DMS79 (cell line): ENCODE data around the gene REEP5.
"Not testable (repeated sequence)": the region's sequence is repeated elsewhere in the genome, so short reads cannot be mapped to it uniquely, and the experiment has no call there.

Source experiments
- DNase-seq: peaks from one replicate; lab custom pipeline; 2025; lab: John Stamatoyannopoulos, UW

REEP5 gene

DNA sequence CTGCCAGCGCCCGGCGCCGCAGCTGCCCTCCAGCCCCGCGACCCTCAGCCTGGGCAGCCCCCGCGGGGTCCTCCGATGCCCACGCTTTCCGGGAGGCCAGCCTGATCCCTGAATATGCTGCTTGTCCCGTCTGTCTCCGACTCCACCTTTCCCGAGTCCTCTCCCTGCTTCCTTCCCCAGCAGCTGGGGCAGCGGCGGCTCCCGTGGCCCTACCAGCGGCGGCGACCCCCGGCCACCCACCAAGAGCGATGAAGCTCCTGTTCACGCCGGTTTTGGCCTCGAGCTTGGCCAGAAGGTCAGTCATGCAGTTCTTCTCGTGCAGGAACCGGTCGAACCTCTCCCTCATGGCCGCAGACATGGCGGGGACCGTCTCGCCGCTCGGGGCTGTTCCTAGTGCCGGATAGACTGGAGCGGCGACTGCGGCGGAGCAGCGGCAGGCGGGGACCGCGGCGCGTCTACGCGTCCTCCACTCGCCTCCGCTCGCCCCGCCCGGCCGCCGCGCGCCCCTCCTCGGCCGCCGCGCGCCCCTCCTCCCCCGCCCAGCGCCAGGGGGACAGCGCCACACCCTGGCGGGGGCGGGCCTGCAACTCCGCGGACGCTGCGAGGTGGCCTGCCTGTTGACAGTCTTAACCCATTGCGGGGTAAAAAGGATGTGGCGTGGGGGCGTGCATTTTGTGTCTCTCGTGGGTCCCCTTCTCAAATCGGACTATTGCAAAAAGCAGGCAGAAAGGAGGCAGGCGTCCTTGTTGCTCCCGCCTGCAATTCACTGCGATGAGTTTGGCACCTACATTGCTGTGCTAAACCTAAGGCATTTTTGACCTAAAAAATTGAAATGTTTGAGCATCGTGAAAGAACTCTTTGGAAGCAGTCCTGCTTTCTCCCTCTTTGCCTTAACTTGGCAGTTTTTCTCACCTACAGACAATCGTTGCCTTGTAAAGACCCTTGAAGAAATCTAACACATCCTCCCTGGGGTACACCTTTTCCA is at the start of gene REEP5:
Gene REEP5 (minus strand): TSS at position 395 of the 985 bp plus-strand sequence. CDS start 37 bp downstream, at position 358.
- DNase-seq: peak; percentile 58

DNA sequence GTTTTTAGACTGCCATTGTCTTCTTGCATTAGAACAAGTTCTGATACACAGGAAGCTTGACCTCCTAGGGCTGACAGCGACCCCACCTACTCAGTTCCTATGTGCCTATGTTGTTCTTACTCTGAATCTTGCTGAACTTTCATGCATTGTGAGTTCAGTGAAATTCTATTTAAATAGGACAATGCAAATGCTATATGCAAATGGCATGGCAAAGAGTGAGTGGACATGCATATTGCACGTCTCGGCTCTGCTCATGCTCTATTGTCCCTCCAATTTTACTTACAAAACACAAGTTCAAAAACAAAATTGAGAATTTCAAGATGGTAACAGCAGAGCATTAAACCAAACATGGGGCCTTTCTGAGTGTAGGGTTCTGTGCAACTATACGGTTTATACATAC is 49.2 kb upstream of the REEP5 start:
- no peak for DNase-seq

DNA sequence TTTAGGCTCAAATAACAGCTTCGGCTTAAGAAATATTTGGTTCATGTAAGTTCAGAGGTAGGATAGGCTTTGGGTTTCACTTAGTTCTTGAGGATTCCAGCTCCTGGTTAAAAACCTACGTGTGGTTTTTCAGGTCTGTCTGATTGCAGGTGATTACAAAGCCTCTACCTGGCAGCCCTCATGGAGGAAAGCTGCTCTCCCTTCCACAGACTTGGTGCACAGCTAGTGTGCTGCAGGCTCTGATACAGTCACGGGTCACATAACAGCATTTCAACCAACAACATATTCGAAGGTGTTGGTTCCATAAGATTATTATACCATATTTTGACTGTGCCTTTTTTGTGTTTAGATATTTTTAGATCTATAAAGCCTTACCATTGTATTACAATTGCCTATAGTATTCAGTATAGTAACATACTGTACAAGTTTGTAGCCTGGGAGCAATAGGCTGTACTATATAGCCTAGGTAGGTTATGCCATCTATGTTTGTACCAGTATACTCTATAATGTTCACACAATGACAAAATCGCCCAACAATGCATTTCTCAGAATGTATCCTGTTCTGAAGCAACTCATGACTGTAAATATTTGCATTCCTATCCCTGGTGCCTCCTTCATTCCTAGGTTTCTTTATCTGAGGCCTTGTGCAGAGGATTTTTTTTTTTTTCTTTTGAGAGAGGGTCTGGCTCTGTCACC is 46.5 kb upstream of the REEP5 start:
- DNase-seq: no peak

DNA sequence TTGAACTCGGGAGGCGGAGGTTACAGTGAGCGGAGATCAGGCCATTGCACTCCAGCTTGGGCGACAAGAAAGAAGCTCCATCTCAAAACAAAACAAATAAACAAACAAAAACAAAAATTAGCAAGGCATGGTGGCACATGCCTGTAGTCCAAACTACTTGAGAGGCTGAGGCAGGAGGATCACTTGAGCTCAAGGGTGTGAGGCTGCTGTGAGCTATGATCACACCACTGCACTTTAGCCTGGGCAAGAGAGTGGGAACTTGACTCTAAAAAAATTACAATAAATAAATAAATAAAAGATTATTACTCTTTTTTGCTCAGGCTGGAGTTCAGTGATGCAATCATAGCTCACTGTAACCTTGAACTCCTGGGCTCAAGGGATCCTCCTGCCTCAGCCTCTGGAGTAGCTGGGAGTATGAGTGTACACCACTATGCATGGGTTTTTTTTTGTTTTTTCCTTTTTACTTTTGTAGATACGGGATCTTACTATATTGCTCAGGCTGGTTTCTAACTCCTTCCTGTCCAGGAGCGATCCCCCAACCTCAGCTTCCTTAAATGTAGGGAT is 45.6 kb upstream of the REEP5 start:
- no peak for DNase-seq

DNA sequence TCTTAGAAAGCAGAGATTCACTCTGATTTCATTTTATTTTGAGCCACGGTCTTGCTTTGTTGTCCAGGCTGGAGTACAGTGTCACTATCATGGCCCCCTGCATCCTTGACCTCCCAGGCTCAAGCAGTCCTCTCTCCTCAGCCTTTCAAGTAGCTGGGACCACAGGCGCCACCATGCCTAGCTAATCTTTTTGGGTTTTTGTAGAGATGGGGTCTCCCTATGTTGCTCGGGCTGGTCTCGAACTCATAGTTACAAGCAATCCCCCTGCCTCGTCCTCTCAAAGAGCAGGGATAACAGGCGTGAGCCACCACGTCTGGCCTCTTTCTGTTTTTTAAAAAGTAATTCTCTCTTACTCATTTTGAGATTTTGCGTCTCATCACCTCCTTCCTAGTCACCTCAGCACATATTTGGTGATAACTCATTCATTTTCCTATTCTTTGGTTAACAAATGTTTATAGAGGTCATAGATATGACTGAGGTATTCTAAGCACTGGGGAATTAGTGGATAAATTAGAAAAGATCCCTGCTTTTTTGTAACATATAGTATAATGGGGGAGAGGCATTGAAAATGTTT is 43.8 kb upstream of the REEP5 start:
- DNase-seq: no peak

DNA sequence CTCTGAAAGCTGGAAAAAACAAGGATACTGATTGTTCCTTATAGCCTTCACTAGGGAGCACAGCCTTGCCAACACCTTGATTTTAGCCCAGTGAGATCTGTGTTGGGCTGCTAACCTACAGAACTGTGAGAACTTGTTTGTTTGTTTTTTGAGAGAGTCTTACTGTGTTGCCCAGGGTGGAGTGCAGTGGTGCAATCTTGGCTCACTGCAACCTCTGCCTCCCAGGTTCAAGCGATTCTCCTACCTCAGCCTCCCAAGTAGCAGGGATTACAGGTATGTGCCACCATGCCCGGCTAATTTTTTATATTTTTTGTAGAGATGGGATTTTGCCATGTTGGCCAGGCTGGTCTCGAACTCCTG is 41.3 kb upstream of the REEP5 start:
- not testable (repeated sequence) for DNase-seq

DNA sequence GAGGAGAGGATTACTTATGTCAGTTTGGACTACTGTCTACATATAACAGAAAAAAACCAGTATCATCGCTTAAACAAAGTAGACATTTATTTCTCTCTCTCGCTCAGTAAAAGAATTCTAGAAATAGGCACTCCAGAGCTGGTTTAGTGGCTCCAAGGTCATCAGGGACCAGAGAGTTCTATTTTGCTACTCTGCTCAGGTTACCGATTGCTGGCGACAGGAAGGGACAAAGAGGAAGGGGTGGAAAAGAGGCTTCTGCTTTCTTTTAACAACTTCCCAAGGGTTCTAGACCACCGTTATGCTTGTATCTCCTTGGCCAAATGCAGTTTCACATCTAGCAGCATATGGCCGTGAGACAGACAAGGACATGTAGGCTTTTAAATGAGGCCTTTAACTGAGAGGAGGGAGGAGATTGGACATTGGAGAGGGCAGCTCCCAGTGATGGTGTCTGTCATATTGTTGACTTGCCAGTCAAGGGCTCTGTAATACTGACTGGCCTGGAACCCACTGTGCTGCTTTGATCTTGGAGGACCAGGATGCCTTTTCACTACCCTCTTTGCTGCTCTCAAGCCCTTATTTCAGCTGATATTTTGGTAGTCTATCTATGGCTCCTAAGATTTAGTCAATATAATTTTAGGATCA is 39.0 kb upstream of the REEP5 start:
- DNase-seq: no peak

DNA sequence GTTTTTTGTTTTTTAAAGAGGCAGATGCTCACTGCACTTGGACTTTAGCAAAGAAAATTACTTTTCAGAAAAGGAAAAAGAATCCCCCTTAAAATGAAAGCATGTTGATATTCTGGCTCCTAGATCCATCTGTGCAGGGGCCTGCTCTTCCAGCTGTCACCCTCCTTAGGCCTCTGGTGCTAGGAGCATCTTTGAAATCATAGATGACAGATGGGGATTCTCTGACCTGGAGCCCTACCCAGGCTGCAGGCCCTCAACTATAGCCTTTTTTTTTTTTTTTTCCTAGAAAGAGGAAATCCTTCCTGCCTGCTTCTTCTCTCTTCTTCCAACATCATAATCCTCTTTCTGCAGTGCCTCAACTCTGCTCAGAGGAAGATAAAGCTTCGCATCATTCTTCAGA is 38.3 kb upstream of the REEP5 start:
- no peak for DNase-seq

DNA sequence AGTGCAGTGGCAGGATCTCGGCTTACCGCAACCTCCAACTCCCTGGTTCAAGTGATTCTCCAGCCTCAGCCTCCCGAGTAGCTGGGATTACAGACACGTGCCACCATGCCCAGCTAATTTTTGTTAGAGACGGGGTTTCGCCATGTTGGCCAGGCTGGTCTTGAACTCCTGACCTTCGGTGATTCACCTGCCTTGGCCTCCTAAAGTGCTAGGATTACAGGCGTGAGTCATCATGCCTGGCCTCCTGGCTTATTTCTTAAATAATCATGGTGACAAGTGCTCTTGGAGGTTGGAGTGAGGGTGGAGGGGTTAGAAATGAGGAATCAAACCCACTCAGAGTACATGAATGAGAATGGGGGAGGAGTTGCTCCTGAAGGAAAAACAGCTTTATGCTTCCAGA is 37.8 kb upstream of the REEP5 start:
- not testable (repeated sequence) for DNase-seq

DNA sequence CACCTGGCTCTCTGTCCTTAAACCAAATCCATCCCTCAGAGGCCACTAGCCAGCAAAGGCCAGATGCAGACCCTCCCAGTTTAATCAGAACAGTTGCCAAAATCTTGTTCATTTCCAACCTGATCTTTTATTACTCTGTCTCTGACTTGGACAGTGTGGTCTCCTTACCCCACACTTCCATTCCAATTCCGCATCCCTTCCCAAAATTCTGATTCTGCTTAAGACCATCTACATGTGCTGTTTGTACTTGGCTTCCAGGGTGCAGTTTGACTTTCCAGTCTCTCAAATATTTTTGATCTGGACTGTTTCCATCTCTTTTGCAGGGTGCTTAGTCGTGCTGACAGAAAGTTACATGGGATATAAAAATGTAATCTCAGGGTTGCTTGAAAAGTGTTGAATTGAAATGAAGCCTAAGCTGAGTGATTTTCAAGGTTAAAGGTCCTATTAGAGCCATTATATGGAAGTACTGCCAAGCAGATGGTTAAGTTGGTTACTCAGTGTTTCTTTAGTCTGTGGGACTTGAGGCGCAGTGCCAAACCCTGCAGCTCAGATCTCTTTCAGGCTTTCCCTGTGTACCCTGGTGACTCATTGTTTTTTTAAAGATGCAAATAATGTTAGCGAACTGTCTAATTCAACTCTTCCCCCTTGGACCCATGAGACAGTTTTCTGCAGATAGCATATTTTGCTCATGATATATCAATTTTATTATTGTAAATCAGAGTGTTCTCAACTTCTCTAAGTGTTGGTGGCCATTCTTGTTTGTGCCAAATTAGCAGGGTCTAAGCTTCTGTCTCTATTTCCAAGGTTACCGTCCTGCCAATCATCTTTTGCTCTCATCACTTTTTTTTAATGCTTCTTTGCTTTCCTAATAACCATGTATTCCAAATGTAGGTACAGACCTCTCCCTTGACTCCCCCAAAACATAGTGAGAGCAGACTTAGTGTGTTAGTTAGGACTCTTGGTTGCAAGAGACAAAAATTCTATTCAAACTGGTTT is 36.4 kb upstream of the REEP5 start:
- peak; percentile 21 for DNase-seq

DNA sequence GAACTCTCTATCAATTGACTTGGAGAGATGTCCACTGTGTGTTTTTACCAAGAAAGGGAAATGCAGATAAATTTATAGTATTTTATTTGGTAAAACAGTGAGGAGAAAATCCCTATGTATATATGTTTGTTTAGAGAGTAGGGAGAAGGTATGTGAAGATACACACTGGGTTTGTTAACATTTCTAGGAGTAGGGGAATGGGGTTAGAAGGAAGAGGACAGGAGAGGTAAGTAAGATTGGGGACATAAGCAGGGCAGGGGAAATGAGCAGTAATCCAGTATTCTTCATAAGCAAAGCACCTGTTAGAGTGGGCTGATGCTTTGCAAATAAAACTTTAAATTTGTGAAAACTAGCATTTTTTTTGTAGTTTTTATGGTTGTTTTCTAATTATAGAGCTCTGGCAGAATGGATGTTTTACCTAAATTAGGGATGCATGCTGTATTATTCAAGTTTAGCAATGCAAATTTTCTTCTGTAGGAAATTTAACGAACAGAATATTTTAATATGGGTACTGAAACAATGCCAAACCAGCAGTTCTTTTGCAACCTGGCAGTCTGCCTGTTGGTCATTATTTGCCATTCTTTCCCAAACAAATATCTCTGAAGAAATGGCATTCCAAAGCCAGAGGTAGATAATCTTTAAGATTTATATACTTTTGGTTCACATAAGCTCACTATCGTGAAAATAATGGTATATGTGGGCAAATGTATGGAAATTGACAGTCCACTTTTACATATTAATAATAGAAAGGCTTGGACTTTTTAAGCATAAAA is 35.2 kb upstream of the REEP5 start:
- DNase-seq: no peak

DNA sequence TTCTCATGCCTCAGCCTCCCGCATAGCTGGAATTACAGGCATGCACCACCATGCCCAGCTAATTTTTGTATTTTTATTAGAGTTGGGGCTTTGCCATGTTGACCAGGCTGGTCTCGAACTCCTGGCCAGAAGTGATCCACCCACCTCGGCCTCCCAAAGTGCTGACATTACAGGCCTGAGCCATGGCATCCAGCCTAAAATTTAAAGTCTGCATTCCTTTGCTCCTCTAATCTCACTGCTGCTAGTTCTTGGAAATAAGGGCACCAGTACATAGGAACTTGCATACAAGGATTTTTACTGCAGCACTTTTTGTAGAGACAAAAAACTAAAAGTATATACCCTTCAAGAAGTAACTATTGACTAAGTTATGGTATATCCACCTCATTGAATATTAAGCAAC is 34.6 kb upstream of the REEP5 start:
- DNase-seq: no peak

DNA sequence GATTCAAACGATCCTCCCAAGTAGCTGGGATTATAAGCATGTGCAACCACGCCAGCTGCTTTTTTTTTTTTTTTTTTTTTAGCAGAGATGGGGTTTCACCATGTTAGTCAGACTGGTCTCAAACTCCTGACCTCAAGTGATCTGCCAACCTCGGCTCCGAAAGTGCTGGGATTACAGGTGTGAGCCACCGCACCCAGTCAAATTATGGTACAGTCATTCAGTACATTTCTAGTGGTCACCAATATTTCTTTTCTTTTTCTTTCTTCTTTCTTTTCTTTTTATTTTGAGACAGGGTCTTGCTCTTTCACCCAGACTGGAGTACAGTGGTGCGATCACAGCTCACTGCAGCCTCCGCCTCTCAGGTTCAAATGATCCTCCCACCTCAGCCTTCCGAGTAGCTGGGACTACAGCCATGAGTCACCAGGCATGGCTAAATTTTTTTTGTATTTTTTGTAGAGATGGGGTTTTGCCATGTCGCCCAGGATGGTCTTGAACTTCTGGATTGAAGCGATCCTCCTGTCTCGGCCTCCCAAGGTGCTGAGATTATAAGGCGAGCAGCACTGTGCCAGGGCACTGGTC is 29.2 kb upstream of the REEP5 start:
- no peak for DNase-seq

DNA sequence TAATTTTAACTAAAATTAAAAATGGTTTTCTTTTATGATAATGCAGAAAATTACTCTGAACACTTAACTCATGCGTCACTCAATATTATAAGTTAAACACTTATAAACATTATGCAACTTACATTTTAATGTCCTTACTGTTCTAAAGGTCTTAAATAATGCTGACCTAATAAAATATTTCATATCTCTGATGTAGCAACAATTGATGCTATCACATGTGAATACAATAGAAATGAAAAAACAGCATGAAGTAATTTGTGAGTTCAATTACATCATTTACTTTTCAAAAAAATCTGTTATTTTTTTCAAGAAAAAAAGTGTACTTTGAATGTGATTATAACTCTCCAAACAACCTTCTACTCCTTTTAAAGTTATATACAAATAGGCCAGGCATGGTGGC is 26.4 kb upstream of the REEP5 start:
- no peak for DNase-seq

DNA sequence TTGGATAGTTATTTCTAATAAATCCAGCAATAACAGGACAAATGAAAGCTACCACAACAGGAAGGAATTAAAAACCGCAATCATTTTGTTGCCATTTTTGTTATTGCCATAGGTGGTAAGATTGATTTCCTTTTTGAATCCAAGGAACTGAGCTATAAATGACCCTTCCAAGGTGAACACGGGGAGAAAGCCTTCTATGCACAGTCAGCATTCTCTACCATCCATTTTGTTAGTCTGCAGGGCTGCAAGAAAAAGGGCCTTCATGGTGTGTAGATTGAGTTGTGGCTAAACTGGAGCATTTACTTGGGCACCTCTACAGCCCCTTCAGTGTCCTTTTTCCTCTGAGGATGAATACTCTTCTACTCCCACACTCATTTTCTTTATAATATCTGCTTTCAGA is 18.6 kb upstream of the REEP5 start:
- no peak for DNase-seq

DNA sequence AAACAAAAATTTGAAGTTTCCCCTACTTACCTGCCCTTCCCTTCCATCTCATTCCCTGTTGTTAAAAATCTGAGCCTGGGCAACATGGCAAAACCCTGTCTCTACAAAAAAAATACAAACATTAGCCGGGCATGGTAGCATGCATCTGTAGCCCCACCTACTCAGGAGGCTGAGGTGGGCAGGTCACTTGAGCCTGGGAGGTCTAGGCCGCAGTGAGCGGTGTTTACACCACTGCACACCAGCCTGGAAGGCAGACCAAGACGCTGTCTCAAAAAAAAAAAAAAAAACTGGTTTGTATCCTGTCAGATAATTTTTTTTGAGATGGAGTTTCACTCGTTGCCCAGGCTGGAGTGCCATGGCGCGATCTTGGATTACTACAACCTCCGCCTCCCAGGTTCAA is 16.3 kb upstream of the REEP5 start:
- no peak for DNase-seq

DNA sequence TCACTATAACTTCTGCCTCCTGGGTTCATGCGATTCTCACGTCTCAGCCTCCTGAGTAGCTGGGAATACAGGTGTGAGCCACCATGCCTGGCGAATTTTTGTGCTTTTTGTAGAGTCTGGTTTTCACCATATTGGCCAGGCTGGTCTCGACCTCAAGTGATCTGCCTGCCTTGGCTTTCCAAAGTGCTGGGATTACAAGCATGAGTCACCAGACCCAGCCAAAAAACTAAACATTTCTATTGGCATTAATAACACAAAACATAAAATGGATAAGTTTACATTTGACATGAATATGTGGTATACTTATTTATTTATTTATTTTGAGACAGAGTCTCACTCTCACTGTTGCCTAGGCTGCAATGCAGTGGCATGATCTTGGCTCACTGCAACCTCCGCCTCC is 13.6 kb upstream of the REEP5 start:
- no peak for DNase-seq

DNA sequence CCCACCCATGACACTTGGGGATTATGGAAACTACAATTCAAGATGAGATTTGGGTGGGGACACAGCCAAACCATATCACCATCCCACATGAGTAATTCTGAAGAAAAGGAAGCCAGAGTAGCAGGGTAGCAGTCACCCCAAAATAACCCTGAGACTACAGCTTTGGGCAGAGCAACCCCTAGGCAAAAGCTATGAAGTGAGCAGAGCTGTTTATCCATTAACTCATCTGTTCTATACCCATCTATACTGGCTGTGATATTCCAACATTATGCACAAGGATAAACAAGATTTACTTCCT is 12.3 kb upstream of the REEP5 start:
- no peak for DNase-seq

DNA sequence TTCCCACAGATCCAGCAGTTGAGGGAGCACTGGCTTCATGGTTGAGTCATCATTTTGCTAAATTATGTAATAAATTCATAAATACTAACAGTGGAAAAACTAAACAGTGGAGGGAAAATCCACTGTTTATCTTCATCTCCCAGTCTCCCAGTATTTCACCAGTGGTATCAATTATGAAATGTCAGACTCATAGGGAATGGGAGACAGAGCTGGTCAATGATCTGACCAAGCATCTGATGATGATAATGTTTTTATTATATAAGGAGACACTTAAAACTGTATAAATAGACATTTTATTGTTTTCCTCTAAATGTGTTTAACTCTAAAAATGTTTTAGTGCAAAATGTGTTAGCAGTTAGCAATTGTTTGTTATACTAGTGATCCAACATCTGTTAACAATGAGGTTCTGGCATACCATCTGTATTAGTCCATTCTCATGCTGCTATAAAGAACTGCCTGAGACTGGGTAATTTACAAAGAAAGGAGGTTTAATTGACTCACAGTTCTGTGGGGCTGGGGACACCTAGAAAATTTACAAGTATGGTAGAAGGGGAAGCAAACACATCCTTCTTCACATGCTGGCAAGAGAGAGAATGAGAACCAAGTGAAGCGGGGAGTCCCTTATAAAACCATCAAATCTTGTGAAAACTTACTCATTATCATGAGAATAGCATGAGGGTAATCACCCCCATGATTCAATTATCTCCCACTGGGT is 11.8 kb upstream of the REEP5 start:
- no peak for DNase-seq
